Liver (tissue), 9 donors: Measurements from ENCODE around the gene MTG1. TPM values are rescaled to one million over a fixed set of nuclear protein-coding genes. Genes with fewer than 3 reads are reported as not detected.

Experiments used
- DNase-seq: peaks from one replicate; pipeline ENCODE4 v3.0.0-alpha.2; 2017; ENCODE audit warnings: low spot score
- H3K27ac ChIP-seq, 2 donors: one replicate each; pipeline ENCODE4 v1.7.0; 2013; ENCODE audit warnings: inconsistent platforms in 2 of 2, low read length in 2 of 2, control low read depth in 1 of 2, low read depth in 1 of 2, mild to moderate bottlenecking in 1 of 2
- H3K27me3 ChIP-seq, 4 donors: one replicate each; pipeline versions ENCODE4 v1.6.1 to v1.7.0; 2013; ENCODE audit warnings: low read length in 3 of 4, inconsistent platforms in 1 of 4, mild to moderate bottlenecking in 1 of 4, moderate library complexity in 1 of 4; ENCODE audit not compliant: control insufficient read depth in 4 of 4, insufficient read depth in 4 of 4
- H3K36me3 ChIP-seq, 4 donors: one replicate each; pipeline versions ENCODE4 v1.6.1 to v1.7.0; 2013; ENCODE audit warnings: low read length in 3 of 4, mild to moderate bottlenecking in 3 of 4, low read depth in 1 of 4, moderate library complexity in 1 of 4; ENCODE audit not compliant: control insufficient read depth in 4 of 4, insufficient read depth in 3 of 4
- H3K4me1 ChIP-seq, 4 donors: one replicate each; pipeline versions ENCODE4 v1.6.1 to v1.7.0; 2013; ENCODE audit warnings: low read length in 3 of 4, mild to moderate bottlenecking in 3 of 4, moderate library complexity in 1 of 4; ENCODE audit not compliant: control insufficient read depth in 4 of 4, insufficient read depth in 4 of 4
- H3K4me3 ChIP-seq, 3 donors: one replicate each; pipeline versions ENCODE4 v1.6.1 to v1.7.0; 2013; ENCODE audit warnings: low read length in 3 of 3, control low read depth in 1 of 3, low read depth in 1 of 3, mild to moderate bottlenecking in 1 of 3
- H3K9ac ChIP-seq, 2 donors: one replicate each; pipeline ENCODE4 v1.7.0; 2013; ENCODE audit warnings: low read length in 2 of 2, mild to moderate bottlenecking in 2 of 2, moderate library complexity in 2 of 2, control low read depth in 1 of 2, low read depth in 1 of 2
- H3K9me3 ChIP-seq, 4 donors: one replicate each; pipeline versions ENCODE4 v1.6.1 to v1.7.0; 2013; ENCODE audit warnings: low read length in 3 of 4; ENCODE audit not compliant: control insufficient read depth in 4 of 4
- CTCF ChIP-seq: fragments of 150-350 bp; IDR thresholded peaks from 2 replicates; pipeline ENCODE4 v1.5.1; 2017; ENCODE audit warnings: improper control_type of control experiment, low read depth, low read length; ENCODE audit not compliant: missing input control
- EGR1 ChIP-seq, 2 donors: IDR thresholded peaks; 2 replicates each; pipeline ENCODE4 v1.6.1; 2016 to 2018; ENCODE audit warnings: antibody characterized with exemption in 2 of 2, low read depth in 2 of 2
- FOXA1 ChIP-seq: IDR thresholded peaks from 2 replicates; pipeline ENCODE4 v1.6.1; 2016; ENCODE audit warnings: antibody characterized with exemption
- FOXA2 ChIP-seq: IDR thresholded peaks from 2 replicates; pipeline ENCODE4 v1.6.1; 2016; ENCODE audit warnings: antibody characterized with exemption
- GABPA ChIP-seq, 2 donors: IDR thresholded peaks in 1 of 2; conservative IDR thresholded peaks in 1 of 2; 2 replicates each; pipeline ENCODE4 v1.6.1; 2016; ENCODE audit warnings: antibody characterized with exemption in 2 of 2, mild to moderate bottlenecking in 1 of 2, moderate library complexity in 1 of 2
- HNF4A ChIP-seq, 2 donors: conservative IDR thresholded peaks; 2 replicates each; pipeline ENCODE4 v1.6.1; 2016; ENCODE audit warnings: antibody characterized with exemption in 2 of 2, mild to moderate bottlenecking in 2 of 2
- HNF4G ChIP-seq: IDR thresholded peaks from 2 replicates; pipeline ENCODE4 v1.6.1; 2016; ENCODE audit warnings: antibody characterized with exemption
- JUND ChIP-seq, 2 donors: IDR thresholded peaks; 2 replicates each; pipeline ENCODE4 v1.6.1; 2016; ENCODE audit warnings: antibody characterized with exemption in 2 of 2
- MAX ChIP-seq: IDR thresholded peaks from 2 replicates; pipeline ENCODE4 v1.6.1; 2016; ENCODE audit warnings: antibody characterized with exemption
- NR2F2 ChIP-seq: IDR thresholded peaks from 2 replicates; pipeline ENCODE4 v1.6.1; 2016; ENCODE audit warnings: antibody characterized with exemption
- RAD21 ChIP-seq, 2 donors: IDR thresholded peaks; 2 replicates each; pipeline ENCODE4 v1.6.1; 2016; ENCODE audit warnings: antibody characterized with exemption in 2 of 2, mild to moderate bottlenecking in 2 of 2
- RXRA ChIP-seq, 2 donors: IDR thresholded peaks; 2 replicates each; pipeline ENCODE4 v1.6.1; 2017 to 2018; ENCODE audit warnings: antibody characterized with exemption in 2 of 2, mild to moderate bottlenecking in 1 of 2
- SP1 ChIP-seq: IDR thresholded peaks from 2 replicates; pipeline ENCODE4 v1.6.1; 2018; ENCODE audit warnings: antibody characterized with exemption, mild to moderate bottlenecking
- ZBTB33 ChIP-seq: IDR thresholded peaks from 2 replicates; pipeline ENCODE4 v1.6.1; 2016; ENCODE audit warnings: antibody characterized with exemption
- WGBS: extraction: QIAGEN DNeasy Blood & Tissue Kit; methylation state at CpG from one replicate; pipeline ENCODE4 v1.1.7; 2013; 5-methylcytosine and 5-hydroxymethylcytosine counted together
- polyA plus RNA-seq, 2 donors: library from polyadenylated mRNA; stranded (reverse) in 1 of 2; unstranded in 1 of 2; fragments of 200-250 nt in 1 of 2; fragments of >200 nt in 1 of 2; fragmentation: Nextera tagmentation in 1 of 2; extraction: Ambion mirVana in 1 of 2; gene quantifications; one replicate each; pipeline versions ENCODE4 v1.2.1 to v1.2.3, GENCODE V29; 2013 to 2015
- total RNA-seq, 2 donors: library from RNA; depleted of rRNA; stranded (reverse); fragments of >200 nt; gene quantifications; one replicate each; pipeline ENCODE4 v1.2.3, GENCODE V29; 2014
- TF ChIP-seq, protein P1 (sequence below): IDR thresholded peaks from 2 replicates; pipeline ENCODE4 v1.6.1; 2016; ENCODE audit warnings: antibody characterized with exemption, mild to moderate bottlenecking
- TF ChIP-seq, protein P2 (sequence below): IDR thresholded peaks from 2 replicates; pipeline ENCODE4 v1.6.1; 2016; ENCODE audit warnings: antibody characterized with exemption
- donor health status: healthy.
- donor health status: healthy.
- donor health status: healthy.
- donor health status: healthy.
- donor health status: healthy.

MTG1 gene
- total and polyA plus RNA-seq, 4 donors = 19.4 to 70.6 (median 38.2) TPM

- H3K4me1 ChIP-seq = peaks cover 5 to 15% (median 7%) of the 10 kb centered on the region in 4 donors
- H3K9me3 ChIP-seq = no peaks in the 10 kb centered on the region
- no peak for DNase-seq
- peaks cover 0 to 14% (median 10%) of the 10 kb centered on the region in 4 donors for H3K36me3 ChIP-seq
- 90% methylated on average over 12 of the region's 12 CpGs for WGBS
- H3K4me3 ChIP-seq = no peak overlapping the region
- H3K9ac ChIP-seq = no peak overlapping the region
- TF ChIP-seq MAX = no peak
- TF ChIP-seq RAD21 (IDR thresholded peaks at IDR 0.05) = no peak
- no peak for TF ChIP-seq GABPA (IDR thresholded peaks at IDR 0.05 in 1 of 2, conservative IDR thresholded peaks at IDR 0.05 in 1 of 2)
- no peak for TF ChIP-seq JUND (IDR thresholded peaks at IDR 0.05)
- no peak for TF ChIP-seq NR2F2
- TF ChIP-seq FOXA2 = no peak
- no peak for TF ChIP-seq HNF4A (conservative IDR thresholded peaks at IDR 0.05)
- no peak for TF ChIP-seq ZBTB33
- TF ChIP-seq HNF4G = no peak
- TF ChIP-seq CTCF = no peak
- TF ChIP-seq RXRA (IDR thresholded peaks at IDR 0.05) = no peak
- TF ChIP-seq, protein P1, sequence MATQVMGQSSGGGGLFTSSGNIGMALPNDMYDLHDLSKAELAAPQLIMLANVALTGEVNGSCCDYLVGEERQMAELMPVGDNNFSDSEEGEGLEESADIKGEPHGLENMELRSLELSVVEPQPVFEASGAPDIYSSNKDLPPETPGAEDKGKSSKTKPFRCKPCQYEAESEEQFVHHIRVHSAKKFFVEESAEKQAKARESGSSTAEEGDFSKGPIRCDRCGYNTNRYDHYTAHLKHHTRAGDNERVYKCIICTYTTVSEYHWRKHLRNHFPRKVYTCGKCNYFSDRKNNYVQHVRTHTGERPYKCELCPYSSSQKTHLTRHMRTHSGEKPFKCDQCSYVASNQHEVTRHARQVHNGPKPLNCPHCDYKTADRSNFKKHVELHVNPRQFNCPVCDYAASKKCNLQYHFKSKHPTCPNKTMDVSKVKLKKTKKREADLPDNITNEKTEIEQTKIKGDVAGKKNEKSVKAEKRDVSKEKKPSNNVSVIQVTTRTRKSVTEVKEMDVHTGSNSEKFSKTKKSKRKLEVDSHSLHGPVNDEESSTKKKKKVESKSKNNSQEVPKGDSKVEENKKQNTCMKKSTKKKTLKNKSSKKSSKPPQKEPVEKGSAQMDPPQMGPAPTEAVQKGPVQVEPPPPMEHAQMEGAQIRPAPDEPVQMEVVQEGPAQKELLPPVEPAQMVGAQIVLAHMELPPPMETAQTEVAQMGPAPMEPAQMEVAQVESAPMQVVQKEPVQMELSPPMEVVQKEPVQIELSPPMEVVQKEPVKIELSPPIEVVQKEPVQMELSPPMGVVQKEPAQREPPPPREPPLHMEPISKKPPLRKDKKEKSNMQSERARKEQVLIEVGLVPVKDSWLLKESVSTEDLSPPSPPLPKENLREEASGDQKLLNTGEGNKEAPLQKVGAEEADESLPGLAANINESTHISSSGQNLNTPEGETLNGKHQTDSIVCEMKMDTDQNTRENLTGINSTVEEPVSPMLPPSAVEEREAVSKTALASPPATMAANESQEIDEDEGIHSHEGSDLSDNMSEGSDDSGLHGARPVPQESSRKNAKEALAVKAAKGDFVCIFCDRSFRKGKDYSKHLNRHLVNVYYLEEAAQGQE = no peak
- TF ChIP-seq SP1 = no peak
- TF ChIP-seq EGR1 (IDR thresholded peaks at IDR 0.05; ENCODE audit: low read depth in 2 of 2) = no peak
- TF ChIP-seq, protein P2, sequence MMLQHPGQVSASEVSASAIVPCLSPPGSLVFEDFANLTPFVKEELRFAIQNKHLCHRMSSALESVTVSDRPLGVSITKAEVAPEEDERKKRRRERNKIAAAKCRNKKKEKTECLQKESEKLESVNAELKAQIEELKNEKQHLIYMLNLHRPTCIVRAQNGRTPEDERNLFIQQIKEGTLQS = no peak
- TF ChIP-seq FOXA1 = no peak
- H3K27me3 ChIP-seq = no peaks in the 10 kb centered on the region
- no peak overlapping the region for H3K27ac ChIP-seq
Observed at GRCh38 chr10:133391761-133392518, 2.0 kb upstream of the MTG1 start.
